RPMI8226 (cell line): ENCODE results near the gene SOX14.
A peak's percentile ranks its signal among the peaks of the same experiment; 100 is the strongest.

Experiments
- DNase-seq: peaks from one replicate; pipeline ENCODE4 v3.0.0-alpha.2; 2015

SOX14 gene

DNA sequence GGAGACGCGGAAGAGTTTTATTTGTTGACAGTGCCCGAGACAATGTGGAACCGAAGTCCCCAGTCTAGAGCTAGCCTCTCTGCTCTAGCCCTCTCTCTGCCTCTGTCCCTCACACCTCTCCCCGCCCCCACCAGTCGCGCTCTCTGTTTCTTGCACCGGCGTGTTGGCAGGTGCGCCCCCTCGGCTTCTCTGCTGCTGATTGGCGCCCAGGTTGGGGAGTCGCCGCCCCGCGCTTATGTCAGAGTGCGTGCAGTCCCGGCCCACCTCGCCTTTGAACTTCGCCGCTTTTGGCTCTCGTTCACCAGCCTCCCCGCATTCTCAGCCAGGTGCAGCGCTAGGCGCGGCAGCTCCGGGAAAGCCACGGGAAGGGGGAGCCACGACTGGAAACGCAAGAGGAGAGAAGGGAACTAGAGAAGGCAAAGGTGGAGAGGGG is at the start of gene SOX14:
TSS of gene SOX14 (plus strand) at position 315 of the 433 bp plus-strand sequence. CDS start 470 bp downstream, outside the sequence.
- DNase-seq = peak; percentile 59

DNA sequence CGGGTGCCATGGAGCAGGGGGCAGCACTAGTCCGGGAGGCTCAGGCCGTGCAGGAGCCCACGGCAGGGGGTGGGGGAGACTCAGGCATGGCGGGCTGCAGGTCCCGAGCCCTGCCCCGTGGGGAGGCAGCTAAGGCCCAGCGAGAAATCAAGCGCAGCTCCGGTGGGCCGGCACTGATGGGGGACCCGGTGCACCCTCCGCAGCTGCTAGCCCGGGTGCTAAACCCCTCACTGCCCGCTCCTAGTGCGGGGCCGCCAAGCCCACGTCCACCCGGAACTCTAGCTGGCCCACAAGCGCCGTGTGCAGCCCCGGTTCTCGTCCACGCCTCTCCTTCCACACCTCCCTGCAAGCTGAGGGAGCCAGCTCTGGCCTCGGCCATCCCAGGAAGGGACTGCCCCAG is 49.6 kb upstream of the SOX14 start:
- DNase-seq = no peak

- DNase-seq = no peak
Observed at GRCh38 chr3:137724240-137724639, 39.9 kb upstream of the SOX14 start.

DNA sequence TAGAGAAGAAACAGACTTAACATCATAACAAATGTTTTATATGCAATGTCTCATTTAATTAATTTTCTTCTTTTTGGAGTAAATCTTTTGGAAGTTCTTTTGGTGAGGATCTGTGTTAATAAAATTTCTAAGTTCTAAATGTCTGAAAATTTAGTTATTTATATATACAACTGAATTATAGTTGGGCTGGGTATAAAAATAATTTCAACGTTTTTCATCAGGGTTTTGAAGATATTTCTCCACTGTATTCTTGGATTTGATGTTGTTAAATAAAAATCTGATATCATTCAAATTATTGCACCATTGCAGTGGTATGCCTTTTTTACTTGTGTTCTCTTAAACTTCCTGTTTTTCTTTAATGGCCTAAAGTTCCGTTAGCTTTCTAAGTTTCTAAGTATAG is 26.9 kb upstream of the SOX14 start:
- no peak for DNase-seq

DNA sequence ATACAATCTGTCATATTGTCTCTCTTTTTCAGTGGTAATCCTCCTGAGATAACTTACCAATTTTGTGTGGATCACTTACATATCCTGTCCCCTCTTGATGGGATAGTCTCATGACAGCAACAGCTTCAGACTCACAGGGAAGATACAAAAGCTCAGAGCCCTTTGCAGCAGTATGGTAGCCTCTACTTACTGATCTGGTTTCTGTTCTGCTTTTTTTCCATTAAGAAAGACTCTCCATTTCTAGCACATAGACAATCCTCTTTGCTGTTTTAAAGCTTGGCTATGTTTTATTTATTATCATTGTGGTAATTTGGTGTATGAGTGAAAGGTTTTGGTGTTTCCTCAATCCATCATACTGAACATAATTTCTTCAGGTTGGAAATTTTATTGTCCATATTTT is 25.4 kb upstream of the SOX14 start:
- DNase-seq = no peak

- no peak for DNase-seq
Observed at GRCh38 chr3:137743608-137744007, 20.5 kb upstream of the SOX14 start.

DNA sequence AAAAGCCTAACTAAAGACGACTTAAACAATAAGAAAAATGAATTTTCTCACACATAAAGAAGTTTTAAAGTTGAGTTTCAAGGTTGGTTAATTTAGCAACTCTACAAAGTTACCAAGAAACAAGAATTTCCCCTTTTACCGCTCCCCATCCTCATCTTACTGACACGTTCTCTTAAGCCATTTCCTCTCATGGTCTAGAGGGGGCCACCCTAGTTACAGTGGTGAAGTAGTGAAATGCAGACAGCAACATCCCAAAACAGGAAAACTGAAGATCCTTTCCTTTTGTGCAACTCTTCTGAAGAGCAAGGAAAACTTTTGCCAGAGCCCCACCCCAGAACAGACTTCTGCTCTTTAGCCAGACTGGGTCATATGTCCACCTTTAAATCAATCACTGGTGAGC is 17.3 kb upstream of the SOX14 start:
- DNase-seq = no peak

DNA sequence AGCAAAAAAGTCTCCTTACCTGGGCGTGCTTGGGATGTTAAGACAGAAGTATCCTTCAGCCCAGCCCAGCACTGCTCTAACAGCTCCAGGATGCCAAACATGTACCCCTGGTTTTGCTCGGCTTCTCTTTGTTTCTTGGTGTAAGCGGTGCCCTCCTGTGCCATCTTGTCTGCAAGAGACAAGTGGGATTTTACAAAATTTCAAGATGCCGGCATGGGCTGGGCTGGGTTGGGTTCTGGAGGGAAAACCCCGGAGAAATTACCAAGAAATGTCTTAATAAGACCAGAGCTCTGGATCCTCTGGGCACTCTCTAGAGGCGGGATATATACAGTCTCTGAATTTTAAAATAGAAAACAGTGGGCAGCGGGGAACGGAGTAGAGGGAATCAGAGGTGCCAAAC is 4.6 kb upstream of the SOX14 start:
- no peak for DNase-seq

GRCh38 chr3:137760341-137761098 is 3.6 kb upstream of the SOX14 start:
- DNase-seq = no peak

GRCh38 chr3:137761099-137761562 is 3.0 kb upstream of the SOX14 start:
- no peak for DNase-seq

GRCh38 chr3:137761563-137762503 is 2.3 kb upstream of the SOX14 start:
- DNase-seq = no peak

GRCh38 chr3:137762674-137763593 is 1.2 kb upstream of the SOX14 start:
- DNase-seq = no peak

DNA sequence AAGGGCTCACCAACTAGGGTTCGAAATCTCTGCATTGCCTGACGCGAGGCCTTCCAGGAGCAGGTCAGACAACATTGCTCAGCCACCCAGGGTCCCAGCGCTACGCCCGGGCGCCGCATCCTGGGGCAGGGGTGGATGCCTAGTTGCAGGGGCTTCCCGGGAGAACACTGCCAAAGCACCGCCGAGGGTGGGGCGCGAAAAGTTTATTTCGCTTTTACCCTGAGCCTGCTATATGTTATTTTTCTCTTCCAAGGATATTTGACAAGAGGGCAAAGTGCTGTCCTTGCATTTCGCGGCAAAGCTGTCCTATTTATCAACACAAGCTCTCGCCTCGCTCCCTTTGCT is 549 bp upstream of the SOX14 start:
- DNase-seq = no peak

DNA sequence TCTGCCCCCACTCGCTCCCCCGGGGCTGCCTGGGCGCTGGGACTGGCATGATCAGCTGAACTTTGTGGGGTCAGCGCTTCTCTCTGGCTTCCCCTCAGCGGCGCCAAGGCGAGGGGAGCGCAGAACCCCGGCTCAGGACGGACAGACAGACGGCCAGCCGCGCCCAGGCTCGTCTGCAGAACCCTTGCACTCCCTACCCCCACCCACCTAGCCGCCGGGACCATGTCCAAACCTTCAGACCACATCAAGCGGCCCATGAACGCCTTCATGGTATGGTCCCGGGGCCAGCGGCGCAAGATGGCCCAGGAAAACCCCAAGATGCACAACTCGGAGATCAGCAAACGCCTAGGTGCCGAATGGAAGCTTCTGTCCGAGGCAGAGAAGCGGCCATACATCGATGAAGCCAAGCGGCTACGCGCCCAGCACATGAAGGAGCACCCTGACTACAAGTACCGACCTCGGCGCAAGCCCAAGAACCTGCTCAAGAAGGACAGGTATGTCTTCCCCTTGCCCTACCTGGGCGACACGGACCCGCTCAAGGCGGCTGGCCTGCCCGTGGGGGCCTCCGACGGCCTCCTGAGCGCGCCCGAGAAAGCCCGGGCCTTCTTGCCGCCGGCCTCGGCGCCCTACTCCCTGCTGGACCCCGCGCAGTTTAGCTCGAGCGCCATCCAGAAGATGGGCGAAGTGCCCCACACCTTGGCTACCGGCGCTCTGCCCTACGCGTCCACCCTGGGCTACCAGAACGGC is 621 bp downstream of the SOX14 start:
- DNase-seq = no peak

DNA sequence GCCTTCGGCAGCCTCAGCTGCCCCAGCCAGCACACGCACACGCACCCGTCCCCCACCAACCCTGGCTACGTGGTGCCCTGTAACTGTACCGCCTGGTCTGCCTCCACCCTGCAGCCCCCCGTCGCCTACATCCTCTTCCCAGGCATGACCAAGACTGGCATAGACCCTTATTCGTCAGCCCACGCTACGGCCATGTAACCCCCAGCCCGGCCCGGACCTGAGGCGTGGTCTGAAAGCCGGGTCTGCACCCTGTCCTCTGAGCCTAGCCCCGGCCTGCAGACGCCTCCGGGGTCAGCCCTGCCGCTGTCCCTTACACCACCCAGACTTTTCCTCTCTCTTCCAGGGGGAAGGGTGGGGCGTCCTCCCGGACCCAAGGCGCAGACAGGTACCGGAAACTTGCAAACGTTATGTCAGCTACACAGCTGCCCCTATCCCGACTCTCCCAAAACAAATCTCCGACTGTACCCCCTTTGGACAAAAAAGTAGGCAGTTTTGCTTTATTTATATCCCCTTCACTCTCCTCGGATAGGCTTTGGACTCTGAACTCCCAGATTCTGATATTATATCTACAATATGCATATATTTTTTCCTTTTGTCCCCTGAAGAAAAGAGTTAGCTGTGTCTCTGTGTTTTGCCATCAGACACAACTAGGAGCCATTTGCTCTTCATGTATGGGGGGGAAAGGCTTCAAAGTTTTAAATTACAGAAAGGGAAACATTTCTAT is 1.4 kb downstream of the SOX14 start:
- no peak for DNase-seq

DNA sequence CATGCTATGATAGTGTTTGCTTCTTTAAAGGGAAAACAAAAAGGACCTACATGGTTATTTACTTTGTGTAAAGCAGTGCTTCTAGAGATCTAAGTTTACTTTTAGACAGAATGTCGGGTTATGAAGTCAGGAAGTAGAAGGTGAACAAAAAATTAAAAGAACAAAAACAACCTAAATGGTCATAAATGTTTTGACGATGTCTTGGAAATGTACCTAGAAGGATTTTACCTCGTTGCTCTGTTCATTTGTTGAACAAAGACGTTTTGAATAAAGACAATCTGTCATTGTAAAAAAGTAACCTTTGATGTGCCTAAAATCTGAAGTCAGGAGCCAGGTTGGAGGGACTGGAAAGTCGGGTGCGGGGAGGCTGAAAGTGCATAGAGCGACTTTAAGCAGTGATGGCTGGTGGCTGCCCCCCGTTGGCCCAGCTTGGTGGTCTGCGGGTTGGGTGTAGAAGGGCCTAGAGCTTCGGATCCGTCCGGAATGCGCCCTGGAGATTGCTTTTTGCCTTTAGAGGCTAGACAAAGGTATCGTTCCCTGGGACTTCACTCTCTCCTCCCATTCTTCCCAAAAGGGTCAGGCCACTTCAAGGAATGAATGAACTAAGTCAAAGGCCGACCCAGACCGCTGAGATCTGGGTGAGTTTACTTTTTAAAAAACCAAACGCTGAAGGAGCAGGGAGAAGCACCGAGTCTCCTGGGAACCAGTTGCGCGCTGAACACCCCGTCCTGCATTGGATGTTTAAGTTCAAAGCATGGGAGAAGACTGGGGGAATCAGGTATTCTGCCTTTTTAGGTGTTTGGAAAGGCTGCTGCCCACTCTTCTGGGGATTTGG is 2.1 kb downstream of the SOX14 start:
- no peak for DNase-seq

GRCh38 chr3:137766876-137767537 is 2.9 kb downstream of the SOX14 start:
- no peak for DNase-seq

- DNase-seq = no peak
Observed at GRCh38 chr3:137767538-137768360, 3.6 kb downstream of the SOX14 start.
